PFSK-1 (cell line): ENCODE data around the gene BMP8B.

Experiments used
- POLR2AphosphoS5 ChIP-seq: IDR thresholded peaks from 2 replicates; pipeline ENCODE4 v1.6.1; 2012; ENCODE audit warnings: low read depth, mild to moderate bottlenecking, control low read depth, low read length, moderate library complexity
- TAF1 ChIP-seq: IDR thresholded peaks from 2 replicates; pipeline ENCODE4 v1.6.1; 2012; ENCODE audit warnings: low read length, control low read depth, borderline replicate concordance; ENCODE audit not compliant: insufficient read depth
- TF ChIP-seq, protein P1 (sequence below), 2 experiments: IDR thresholded peaks; 2 replicates each; pipeline versions ENCODE4 v1.6.1 to v1.8.0; 2011 to 2012; ENCODE audit warnings: low read depth in 2 of 2, low read length in 2 of 2, control low read depth in 1 of 2, inconsistent platforms in 1 of 2, mild to moderate bottlenecking in 1 of 2, moderate library complexity in 1 of 2; ENCODE audit not compliant: insufficient read depth in 1 of 2

DNA sequence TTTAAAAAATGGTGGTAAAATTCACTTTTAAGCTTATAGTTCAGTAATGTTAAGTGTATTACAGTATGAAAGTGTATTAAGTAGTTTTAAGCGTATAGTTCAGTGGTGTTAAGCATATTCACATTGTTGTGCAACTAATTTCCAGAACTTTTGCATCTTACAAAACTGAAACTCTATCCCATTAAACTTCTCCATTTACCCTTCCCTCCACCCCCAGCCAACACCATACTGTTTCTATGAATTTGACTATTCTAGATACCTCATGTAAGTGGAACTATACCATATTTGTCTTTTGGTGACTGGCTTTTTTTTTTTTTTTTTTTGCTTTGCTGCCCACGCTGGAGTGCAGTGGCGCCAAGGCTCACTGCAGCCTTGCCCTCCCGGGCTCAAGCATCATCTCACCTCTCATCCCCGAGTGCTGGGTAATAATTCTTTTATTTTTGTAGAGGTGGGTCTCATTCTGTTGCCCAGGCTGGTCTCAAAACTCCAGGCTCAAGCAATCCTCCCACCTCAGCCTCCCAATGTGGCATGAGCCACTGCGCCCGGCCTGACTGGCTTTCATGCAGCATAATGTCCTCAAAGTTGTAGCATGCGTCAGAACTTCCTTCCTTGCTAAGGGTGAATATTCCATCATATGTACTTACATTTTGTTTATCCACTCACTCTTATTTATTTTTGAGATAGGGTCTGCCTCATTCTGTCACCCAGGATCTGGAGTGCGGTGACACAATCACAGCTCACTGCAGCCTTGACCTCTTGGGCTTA is 45.1 kb upstream of the BMP8B start:
- TF ChIP-seq POLR2AphosphoS5: no peak
- no peak for TF ChIP-seq TAF1
- TF ChIP-seq, protein P1, sequence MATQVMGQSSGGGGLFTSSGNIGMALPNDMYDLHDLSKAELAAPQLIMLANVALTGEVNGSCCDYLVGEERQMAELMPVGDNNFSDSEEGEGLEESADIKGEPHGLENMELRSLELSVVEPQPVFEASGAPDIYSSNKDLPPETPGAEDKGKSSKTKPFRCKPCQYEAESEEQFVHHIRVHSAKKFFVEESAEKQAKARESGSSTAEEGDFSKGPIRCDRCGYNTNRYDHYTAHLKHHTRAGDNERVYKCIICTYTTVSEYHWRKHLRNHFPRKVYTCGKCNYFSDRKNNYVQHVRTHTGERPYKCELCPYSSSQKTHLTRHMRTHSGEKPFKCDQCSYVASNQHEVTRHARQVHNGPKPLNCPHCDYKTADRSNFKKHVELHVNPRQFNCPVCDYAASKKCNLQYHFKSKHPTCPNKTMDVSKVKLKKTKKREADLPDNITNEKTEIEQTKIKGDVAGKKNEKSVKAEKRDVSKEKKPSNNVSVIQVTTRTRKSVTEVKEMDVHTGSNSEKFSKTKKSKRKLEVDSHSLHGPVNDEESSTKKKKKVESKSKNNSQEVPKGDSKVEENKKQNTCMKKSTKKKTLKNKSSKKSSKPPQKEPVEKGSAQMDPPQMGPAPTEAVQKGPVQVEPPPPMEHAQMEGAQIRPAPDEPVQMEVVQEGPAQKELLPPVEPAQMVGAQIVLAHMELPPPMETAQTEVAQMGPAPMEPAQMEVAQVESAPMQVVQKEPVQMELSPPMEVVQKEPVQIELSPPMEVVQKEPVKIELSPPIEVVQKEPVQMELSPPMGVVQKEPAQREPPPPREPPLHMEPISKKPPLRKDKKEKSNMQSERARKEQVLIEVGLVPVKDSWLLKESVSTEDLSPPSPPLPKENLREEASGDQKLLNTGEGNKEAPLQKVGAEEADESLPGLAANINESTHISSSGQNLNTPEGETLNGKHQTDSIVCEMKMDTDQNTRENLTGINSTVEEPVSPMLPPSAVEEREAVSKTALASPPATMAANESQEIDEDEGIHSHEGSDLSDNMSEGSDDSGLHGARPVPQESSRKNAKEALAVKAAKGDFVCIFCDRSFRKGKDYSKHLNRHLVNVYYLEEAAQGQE (IDR thresholded peaks at IDR 0.05; ENCODE audit: insufficient read depth in 1 of 2, low read depth in 2 of 2, low read length in 2 of 2): no peak
